Activated naive CD4-positive, alpha-beta T cell (primary cell): Measurements from ENCODE around the gene ZNF487.
"Not testable (repeated sequence)": the region's sequence is repeated elsewhere in the genome, so short reads cannot be mapped to it uniquely, and the experiment has no call there.

Source experiments
- DNase-seq, 4 experiments: peaks; one replicate each; lab custom pipeline; 2025; lab: John Stamatoyannopoulos, UW

The ZNF487 gene

GRCh38 chr10:43404704-43405084 is 32.2 kb upstream of the ZNF487 start:
- no peak for DNase-seq

- peak; percentile 32 to 48 (median 40) for DNase-seq
Measured at GRCh38 chr10:43407148-43407575, 29.7 kb upstream of the ZNF487 start.

- DNase-seq = peak; percentile 61 to 81 (median 71)
Measured at GRCh38 chr10:43407576-43408330, 29.2 kb upstream of the ZNF487 start.

- DNase-seq = no peak
Measured at GRCh38 chr10:43408331-43408709, 28.6 kb upstream of the ZNF487 start.

- peak; percentile 85 to 97 (median 92) for DNase-seq
Measured at GRCh38 chr10:43408710-43409384, 28.1 kb upstream of the ZNF487 start, which contains the start of gene HNRNPF. Gene HNRNPF (minus strand): TSS chr10:43409186. CDS start chr10:43387884, 21,302 bp downstream.

GRCh38 chr10:43409385-43410109 is 27.4 kb upstream of the ZNF487 start:
- peak; percentile 24 to 53 (median 36) for DNase-seq

GRCh38 chr10:43410345-43410744 is 26.6 kb upstream of the ZNF487 start:
- no peak for DNase-seq

- DNase-seq = no peak
Measured at GRCh38 chr10:43411536-43411935, 25.4 kb upstream of the ZNF487 start.

GRCh38 chr10:43415544-43415943 is 21.4 kb upstream of the ZNF487 start:
- DNase-seq = no peak

GRCh38 chr10:43417950-43418768 is 18.8 kb upstream of the ZNF487 start:
- no peak for DNase-seq

- no peak for DNase-seq
Measured at GRCh38 chr10:43419997-43420368, 16.9 kb upstream of the ZNF487 start.

- peak; percentile 47 to 72 (median 54) for DNase-seq
Measured at GRCh38 chr10:43420369-43421200, 16.3 kb upstream of the ZNF487 start.

GRCh38 chr10:43421201-43421507 is 15.8 kb upstream of the ZNF487 start:
- no peak for DNase-seq

GRCh38 chr10:43421519-43421918 is 15.4 kb upstream of the ZNF487 start:
- DNase-seq = no peak

- DNase-seq = not testable (repeated sequence)
Measured at GRCh38 chr10:43421944-43422343, 15.0 kb upstream of the ZNF487 start.

GRCh38 chr10:43424416-43424815 is 12.5 kb upstream of the ZNF487 start:
- no peak for DNase-seq

GRCh38 chr10:43426476-43426875 is 10.4 kb upstream of the ZNF487 start:
- DNase-seq = not testable (repeated sequence)

GRCh38 chr10:43427166-43427825 is 9.6 kb upstream of the ZNF487 start:
- peak in 1 of 4 experiments; percentile 23 for DNase-seq

GRCh38 chr10:43430926-43431663 is 5.8 kb upstream of the ZNF487 start:
- DNase-seq = no peak
